ENCODE measurements around the gene SP110.
A peak's percentile ranks its signal among the peaks of the same experiment; 100 is the strongest.

SP110 gene

GRCh38 chr2:230176996-230177395 is 42.8 kb downstream of the SP110 start:
- H3K4me3 ChIP-seq (ENCODE audit: low read depth, low read length), result no peak overlapping the region
- TF ChIP-seq POLR2A (IDR thresholded peaks at IDR 0.05; ENCODE audit: extremely low read depth, insufficient read length) (no peak), CTCF (IDR thresholded peaks at IDR 0.05; ENCODE audit: low read depth, low read length) (no peak), MAX (IDR thresholded peaks at IDR 0.05; ENCODE audit: low read depth, low read length) (no peak), MYC (IDR thresholded peaks at IDR 0.05; ENCODE audit: low read depth, low read length) (no peak)
- no peak for DNase-seq (ENCODE audit: low read depth)

- no peak for DNase-seq (ENCODE audit: low read depth)
- H3K4me3 ChIP-seq (ENCODE audit: low read depth, low read length), result no peak overlapping the region
- TF ChIP-seq CTCF (IDR thresholded peaks at IDR 0.05; ENCODE audit: low read depth, low read length), result no peak
- no peak for TF ChIP-seq MYC (IDR thresholded peaks at IDR 0.05; ENCODE audit: low read depth, low read length)
- no peak for TF ChIP-seq POLR2A (IDR thresholded peaks at IDR 0.05; ENCODE audit: extremely low read depth, insufficient read length)
- TF ChIP-seq MAX (IDR thresholded peaks at IDR 0.05; ENCODE audit: low read depth, low read length), result no peak
These were observed 45.3 kb downstream of the SP110 start for GRCh38 chr2:230174466-230174865.

GRCh38 chr2:230172852-230173251 is 46.9 kb downstream of the SP110 start:
- no peak for TF ChIP-seq CTCF (IDR thresholded peaks at IDR 0.05; ENCODE audit: low read depth, low read length)
- TF ChIP-seq MAX (IDR thresholded peaks at IDR 0.05; ENCODE audit: low read depth, low read length), result no peak
- no peak for TF ChIP-seq POLR2A (IDR thresholded peaks at IDR 0.05; ENCODE audit: extremely low read depth, insufficient read length)
- TF ChIP-seq MYC (IDR thresholded peaks at IDR 0.05; ENCODE audit: low read depth, low read length), result no peak
- no peak for DNase-seq (ENCODE audit: low read depth)
- H3K4me3 ChIP-seq (ENCODE audit: low read depth, low read length), result no peak overlapping the region

GRCh38 chr2:230172156-230172555 is 47.6 kb downstream of the SP110 start:
- TF ChIP-seq MAX (IDR thresholded peaks at IDR 0.05; ENCODE audit: low read depth, low read length), result no peak
- no peak for TF ChIP-seq CTCF (IDR thresholded peaks at IDR 0.05; ENCODE audit: low read depth, low read length)
- no peak for TF ChIP-seq POLR2A (IDR thresholded peaks at IDR 0.05; ENCODE audit: extremely low read depth, insufficient read length)
- TF ChIP-seq MYC (IDR thresholded peaks at IDR 0.05; ENCODE audit: low read depth, low read length), result no peak
- no peak overlapping the region for H3K4me3 ChIP-seq (ENCODE audit: low read depth, low read length)
- no peak for DNase-seq (ENCODE audit: low read depth)

- TF ChIP-seq POLR2A (IDR thresholded peaks at IDR 0.05; ENCODE audit: extremely low read depth, insufficient read length), result no peak
- no peak for TF ChIP-seq CTCF (IDR thresholded peaks at IDR 0.05; ENCODE audit: low read depth, low read length)
- TF ChIP-seq MAX (IDR thresholded peaks at IDR 0.05; ENCODE audit: low read depth, low read length), result peak; percentile 87
- peak; percentile 93 for TF ChIP-seq MYC (IDR thresholded peaks at IDR 0.05; ENCODE audit: low read depth, low read length)
- H3K4me3 ChIP-seq (ENCODE audit: low read depth, low read length), result peak overlapping the region; percentile 41
- DNase-seq (ENCODE audit: low read depth), result peak; percentile 86
These were observed 49.3 kb downstream of the SP110 start for GRCh38 chr2:230170532-230170931.
